PC-3 (cell line): ENCODE measurements around the gene TBC1D24. TPM values are rescaled to one million over a fixed set of nuclear protein-coding genes. Genes with fewer than 3 reads are reported as not detected.
A peak's percentile ranks its signal among the peaks of the same experiment; 100 is the strongest.

Source experiments
- ATAC-seq: fragments of 200-7000 bp; cut with Tn5 transposase; 2 replicates; pipeline ENCODE4 v1.9.1; 2020; ENCODE audit warnings: mild to moderate bottlenecking, moderate library complexity
- BruUV-seq: library from RNA; stranded (reverse); fragments of 400-500 nt; replicated peaks from 2 replicates; lab custom pipeline; 2021; lab: Mats Ljungman, UMichigan
- CTCF ChIA-PET: fragments of 300-600 bp; sonication (Branson Sonifier 250); formaldehyde crosslinking; loops from one replicate; lab custom pipeline; 2022; ENCODE audit warnings: antibody characterized with exemption; lab: Charles Lee
- POLR2A ChIA-PET: fragments of 300-600 bp; sonication (Branson Sonifier 250); formaldehyde crosslinking; loops from one replicate; lab custom pipeline; 2022; ENCODE audit warnings: antibody characterized with exemption; ENCODE audit not compliant: unreplicated experiment; lab: Charles Lee
- DNase-seq: peaks from one replicate; pipeline ENCODE4 v3.0.0-alpha.2; 2015
- H2AFZ ChIP-seq: fragments of 300-600 bp; sonication (generic); 2 replicates; pipeline ENCODE4 v1.6.0; 2016; ENCODE audit warnings: antibody characterized with exemption, low read length
- H3F3A ChIP-seq: fragments of 300-600 bp; sonication (generic); one replicate; pipeline ENCODE4 v1.6.0; 2017; ENCODE audit warnings: antibody characterized with exemption, low read length, control low read depth, mild to moderate bottlenecking; ENCODE audit not compliant: unreplicated experiment
- H3K27ac ChIP-seq: fragments of 300-600 bp; sonication (generic); 2 replicates; pipeline ENCODE4 v1.5.1; 2016; ENCODE audit warnings: mild to moderate bottlenecking, low read length
- H3K27me3 ChIP-seq: fragments of 300-600 bp; sonication (generic); 2 replicates; pipeline ENCODE4 v1.6.1; 2016; ENCODE audit warnings: low read length, mixed read lengths
- H3K36me3 ChIP-seq: fragments of 300-600 bp; sonication (generic); 2 replicates; pipeline ENCODE4 v1.6.1; 2016; ENCODE audit warnings: low read depth, mixed run types, low read length, mixed read lengths
- H3K4me1 ChIP-seq: fragments of 300-600 bp; sonication (generic); 2 replicates; pipeline ENCODE4 v1.5.1; 2016; ENCODE audit warnings: low read length; ENCODE audit not compliant: insufficient read depth
- H3K4me2 ChIP-seq: fragments of 300-600 bp; sonication (generic); 2 replicates; pipeline ENCODE4 v1.6.0; 2016; ENCODE audit warnings: low read length
- H3K4me3 ChIP-seq: fragments of 300-600 bp; sonication (generic); 2 replicates; pipeline ENCODE4 v1.5.1; 2016; ENCODE audit warnings: mild to moderate bottlenecking, low read length, mixed read lengths
- H3K79me2 ChIP-seq: fragments of 300-600 bp; sonication (generic); 2 replicates; pipeline ENCODE4 v1.6.1; 2017; ENCODE audit warnings: low read length, mixed read lengths
- H3K9ac ChIP-seq: fragments of 300-600 bp; sonication (generic); 2 replicates; pipeline ENCODE4 v1.6.0; 2016; ENCODE audit warnings: mild to moderate bottlenecking, low read length
- H3K9me2 ChIP-seq: fragments of 300-600 bp; sonication (generic); replicated peaks from 2 replicates; pipeline ENCODE4 v1.6.1; 2016; ENCODE audit warnings: mixed run types, low read length, mixed read lengths
- H3K9me3 ChIP-seq: fragments of 300-600 bp; sonication (generic); 2 replicates; pipeline ENCODE4 v1.6.1; 2016; ENCODE audit warnings: low read length, mixed read lengths
- H4K20me1 ChIP-seq: fragments of 300-600 bp; sonication (generic); 2 replicates; pipeline ENCODE4 v1.6.1; 2016; ENCODE audit warnings: low read length, mixed read lengths
- CTCF ChIP-seq: fragments of 300-600 bp; sonication (generic); conservative IDR thresholded peaks from 2 replicates; pipeline ENCODE4 v1.5.1; 2017; ENCODE audit warnings: antibody characterized with exemption, low read depth, mild to moderate bottlenecking, low read length
- EZH2 ChIP-seq: fragments of 300-600 bp; sonication (generic); IDR thresholded peaks from one replicate; pipeline ENCODE4 v1.6.1; 2017; ENCODE audit warnings: antibody characterized with exemption, mild to moderate bottlenecking, low read length; ENCODE audit not compliant: unreplicated experiment
- EZH2phosphoT487 ChIP-seq: fragments of 300-600 bp; sonication (generic); IDR thresholded peaks from 2 replicates; pipeline ENCODE4 v1.6.1; 2018; ENCODE audit warnings: mild to moderate bottlenecking, antibody characterized with exemption, low read length, borderline replicate concordance
- intact Hi-C: fragments of 100-400 bp; cut with micrococcal nuclease; formaldehyde crosslinking; loops from 2 replicates; pipeline ENCODE4 v1.9.0; 2023
- total RNA-seq: library from RNA; depleted of rRNA; stranded (reverse); fragments of >200 nt; gene quantifications from 2 replicates; pipeline ENCODE4 v1.2.3, GENCODE V29; 2014

The TBC1D24 gene
- total RNA-seq, 1 experiment from 2014 or later: 15.2 TPM

- no peak for DNase-seq
- Histone ChIP-seq H4K20me1 (peaks cover 38% of the 10 kb centered on the region), H3K27ac (no peak overlapping the region), H3K9me2 (no peaks in the 10 kb centered on the region), H2AFZ (no peak overlapping the region), H3K4me3 (no peak overlapping the region), H3K9me3 (no peaks in the 10 kb centered on the region), H3K4me2 (peak overlapping the region; percentile 44; the same call in 1 of the 2 replicates), H3K4me1 (peaks cover 32% of the 10 kb centered on the region), H3K79me2 (peaks cover 69% of the 10 kb centered on the region), H3F3A (no peaks in the 10 kb centered on the region), H3K9ac (no peak overlapping the region), H3K36me3 (peaks cover 11% of the 10 kb centered on the region; the same call in 1 of the 2 replicates), H3K27me3 (no peaks in the 10 kb centered on the region)
- ATAC-seq: no peak
- CTCF ChIA-PET: interaction anchor here (0.5 kb wide), 1 partner anchor 83 kb away, joined by 5 read pairs; no protein-coding TSS in a partner anchor
- POLR2A ChIA-PET: no interaction called here
- no TSS peak for BruUV-seq
- TF ChIP-seq EZH2 (no peak), CTCF (no peak), EZH2phosphoT487 (no peak)
- intact Hi-C loops: no loop called here
These were observed 44.8 kb downstream of the TBC1D24 start for GRCh38 chr16:2519711-2520080.

- ATAC-seq (peak; percentile 78), DNase-seq (peak; percentile 82)
- peaks cover 28% of the 10 kb centered on the region for H3K4me1 ChIP-seq
- peak within 1 kb of the TSS; percentile 92 for H3K4me2 ChIP-seq
- peak within 1 kb of the TSS; percentile 78 for H3K4me3 ChIP-seq
- ChIA-PET CTCF (interaction anchor here (0.5 kb wide), 1 partner anchor 82 kb away, joined by 5 read pairs; no protein-coding TSS in a partner anchor), POLR2A (interaction anchor here (0.8 kb wide), 1 partner anchor 11 kb away, joined by 14 read pairs; the partner anchor contains the start of gene CEMP1)
- peak within 1 kb of the TSS; percentile 79 for H3K9ac ChIP-seq
- peaks cover 32% of the 10 kb centered on the region for H4K20me1 ChIP-seq
- intact Hi-C loops: no loop called here
- H3K9me2 ChIP-seq: no peaks in the 10 kb centered on the region
- TF ChIP-seq CTCF (no peak), EZH2phosphoT487 (no peak), EZH2 (no peak)
- H3K9me3 ChIP-seq: no peaks in the 10 kb centered on the region
- H3K79me2 ChIP-seq: peaks cover 64% of the 10 kb centered on the region
- peak within 1 kb of the TSS; percentile 48 for H3K27ac ChIP-seq
- no peaks in the 10 kb centered on the region for H3K27me3 ChIP-seq
- no TSS peak for BruUV-seq
- peaks cover 11% of the 10 kb centered on the region; the same call in 1 of the 2 replicates for H3K36me3 ChIP-seq
- H3F3A ChIP-seq: no peaks in the 10 kb centered on the region
- H2AFZ ChIP-seq: no peak within 1 kb of the TSS
These were observed 45.3 kb downstream of the TBC1D24 start, which contains the start of gene AMDHD2 for GRCh38 chr16:2520097-2520783. AMDHD2 (plus strand) TSS chr16:2520371; CDS start chr16:2520459, 88 bp downstream.
